GM19395 (cell line): ENCODE measurements around the gene PBX2.
"Not testable (repeated sequence)": the region's sequence is repeated elsewhere in the genome, so short reads cannot be mapped to it uniquely, and the experiment has no call there.

ENCODE experiments used
- ATAC-seq: cut with Tn5 transposase; IDR thresholded peaks from one replicate; pipeline ENCODE4 v1.9.1; 2021; ENCODE audit warnings: mild to moderate bottlenecking, moderate library complexity; ENCODE audit not compliant: unreplicated experiment

PBX2 gene

DNA sequence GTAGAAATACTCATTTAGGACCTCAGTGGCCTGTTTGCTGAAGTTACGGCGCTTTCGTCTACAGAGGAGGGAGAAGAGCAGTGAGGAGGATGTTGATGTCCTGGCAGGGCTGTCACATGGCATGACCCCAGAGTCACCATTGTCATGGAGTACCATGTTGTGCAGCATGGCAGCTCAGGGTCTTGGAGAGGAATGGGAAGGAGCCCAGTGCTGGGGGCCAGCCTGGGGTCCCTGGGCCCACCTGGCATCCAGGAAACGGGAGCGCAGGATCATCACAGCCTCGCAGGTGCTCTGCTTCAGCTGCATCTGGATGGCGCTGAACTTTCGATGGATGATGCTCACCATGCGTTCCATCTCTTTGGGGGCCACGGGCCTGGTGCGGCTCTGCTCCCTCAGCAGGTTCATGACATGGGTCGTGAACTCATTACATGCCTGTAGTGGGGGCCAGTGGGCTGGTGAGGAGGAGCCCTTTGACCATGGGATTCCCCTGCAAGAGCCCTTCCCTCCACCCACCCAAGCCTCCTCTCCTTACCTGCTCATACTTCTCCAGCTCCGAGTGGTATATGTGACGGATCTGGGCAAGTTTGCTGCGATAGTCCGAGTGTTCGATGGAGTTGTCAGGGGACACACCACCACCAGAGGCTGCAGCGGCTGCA, 2.1 kb downstream of the PBX2 start:
- not testable (repeated sequence) for ATAC-seq

DNA sequence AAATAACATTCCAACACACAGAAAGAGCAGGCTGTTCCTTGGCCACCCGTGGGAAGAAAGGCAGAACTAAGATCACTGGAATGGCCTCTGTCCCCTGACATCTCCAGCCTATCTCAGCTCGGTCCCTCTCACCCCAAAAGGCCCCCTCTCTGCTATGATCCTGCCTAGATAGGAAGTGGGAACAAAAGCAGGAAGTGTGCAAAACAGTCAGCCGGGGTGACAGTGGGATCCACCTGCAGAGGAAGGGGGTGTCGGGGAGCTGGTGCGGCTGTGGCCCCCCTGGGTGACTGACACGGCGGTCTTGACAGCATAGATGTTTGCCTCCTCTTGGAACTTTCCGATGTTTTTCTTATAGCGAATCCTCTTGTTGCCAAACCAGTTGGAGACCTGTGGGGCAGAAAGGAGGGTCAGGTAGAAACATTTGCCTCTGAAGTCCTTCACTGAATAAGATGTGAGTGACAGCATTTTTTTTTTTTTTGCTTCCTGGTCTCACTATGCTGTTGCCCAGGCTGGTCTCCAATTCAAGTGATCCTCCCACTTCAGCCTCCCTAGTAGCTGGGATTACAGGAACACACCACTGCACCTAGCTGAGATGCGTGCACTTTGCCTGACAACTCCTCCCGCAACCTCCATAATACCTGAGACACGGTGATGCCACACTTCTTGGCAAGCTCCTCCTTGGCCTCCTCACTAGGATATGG, 2.8 kb downstream of the PBX2 start:
- ATAC-seq: no peak

DNA sequence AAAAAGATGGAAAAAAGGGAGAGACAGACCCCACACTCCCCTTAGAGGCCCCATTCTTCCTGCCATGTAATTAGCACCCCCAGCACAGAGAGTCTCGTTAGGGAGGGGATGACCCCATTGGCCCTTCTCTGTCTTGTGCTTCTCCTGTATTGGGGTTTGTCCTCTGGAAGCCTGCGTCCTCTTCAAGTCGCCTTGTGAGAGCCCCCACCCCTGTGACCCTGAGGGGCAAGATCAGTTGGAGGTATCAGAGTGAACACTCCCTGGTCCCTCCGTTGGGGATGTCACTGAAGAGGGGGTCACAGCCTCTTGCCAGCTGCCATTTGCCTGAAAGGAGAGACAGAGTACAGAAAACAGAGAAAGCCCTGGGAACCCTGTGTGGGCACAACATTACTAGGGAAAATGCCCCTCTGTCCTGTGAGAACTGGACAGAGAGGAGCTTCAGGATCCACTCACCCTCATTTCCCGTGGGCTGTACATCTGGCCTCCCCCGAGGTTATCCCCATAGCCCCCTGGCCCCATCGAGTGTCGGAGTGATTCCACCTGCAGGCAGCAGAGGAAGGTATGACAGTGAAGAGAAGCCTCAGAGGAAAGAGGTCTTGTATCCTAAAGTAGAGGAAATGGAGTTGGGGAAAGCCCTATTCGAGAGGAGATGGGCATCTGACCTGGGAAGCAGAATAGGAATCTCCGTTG, 3.7 kb downstream of the PBX2 start:
- not testable (repeated sequence) for ATAC-seq

DNA sequence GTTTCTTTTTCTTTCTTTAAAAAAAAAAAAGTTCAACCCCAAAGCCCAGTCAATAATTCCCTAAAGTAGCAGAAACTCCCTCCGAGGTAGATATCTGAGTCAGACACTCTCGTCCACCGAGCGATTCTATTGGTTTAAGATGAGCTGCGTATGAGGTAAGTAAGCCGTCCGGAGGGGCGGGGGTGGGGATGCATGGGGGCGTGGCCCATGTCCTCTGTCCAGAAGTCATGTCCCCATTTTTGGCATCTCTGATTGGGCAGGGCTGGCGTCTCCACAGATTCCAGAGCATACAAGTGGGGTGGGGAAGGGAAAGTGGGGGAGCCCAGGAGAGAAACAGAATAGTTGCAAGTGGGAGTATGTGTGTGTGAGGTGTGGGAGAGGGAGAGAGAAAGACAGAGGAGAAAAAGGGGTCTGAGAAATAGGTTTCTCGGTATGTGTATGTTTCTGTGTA, 4.3 kb downstream of the PBX2 start:
- not testable (repeated sequence) for ATAC-seq

DNA sequence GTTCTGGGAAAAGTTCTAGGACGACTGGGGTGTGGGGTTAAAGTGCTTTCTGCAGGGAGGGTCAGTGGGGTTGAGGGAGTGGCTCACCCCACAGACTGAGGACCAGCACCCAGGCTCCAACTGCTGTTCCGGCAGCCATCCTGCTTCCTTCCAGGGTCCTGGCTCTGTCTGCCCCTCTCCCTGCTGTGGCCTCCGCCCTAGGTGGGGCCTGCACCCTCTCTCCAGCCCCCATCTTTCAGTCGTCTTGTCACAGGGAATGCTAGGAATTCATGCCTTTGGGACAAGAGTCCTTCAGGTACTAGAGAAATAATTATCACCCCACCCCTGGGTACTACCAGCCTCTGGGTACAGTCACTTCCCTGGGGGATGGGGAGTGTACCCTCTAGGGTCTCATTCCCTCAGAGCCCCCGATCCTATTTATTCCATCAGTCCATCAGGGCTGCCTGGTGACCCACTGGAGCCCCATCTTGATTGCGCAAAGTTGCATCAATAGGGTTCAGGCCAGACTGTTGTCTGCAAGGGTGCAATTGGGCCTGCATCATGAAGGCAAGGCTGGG, 5.8 kb downstream of the PBX2 start, which contains the start of gene AGER:
AGER (minus strand) TSS at position 170 of the 557 bp plus-strand sequence; CDS start at position 139, 31 bp downstream.
- no peak for ATAC-seq

DNA sequence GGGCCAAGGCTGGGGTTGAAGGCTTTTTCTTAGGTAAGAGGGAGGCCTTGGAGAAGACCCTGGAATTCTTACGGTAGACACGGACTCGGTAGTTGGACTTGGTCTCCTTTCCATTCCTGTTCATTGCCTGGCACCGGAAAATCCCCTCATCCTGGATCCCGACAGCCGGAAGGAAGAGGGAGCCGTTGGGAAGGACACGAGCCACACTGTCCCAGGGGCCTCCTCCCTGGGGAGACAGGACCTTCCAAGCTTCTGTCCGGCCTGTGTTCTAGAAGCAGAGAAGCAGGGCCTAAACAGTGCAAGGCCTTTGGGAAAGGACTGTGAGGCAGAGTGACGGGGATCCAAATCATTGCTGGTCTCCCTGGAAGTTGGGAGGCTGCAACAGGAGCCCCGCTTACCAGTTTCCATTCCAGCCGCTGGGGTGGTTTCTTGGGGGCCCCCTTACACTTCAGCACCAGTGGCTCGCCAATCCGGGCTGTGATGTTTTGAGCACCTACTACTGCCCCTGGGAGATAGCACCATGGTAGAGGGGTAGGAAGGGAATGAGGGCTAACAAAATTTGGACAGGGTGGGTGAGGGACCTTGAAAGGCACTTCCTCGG, 6.4 kb downstream of the PBX2 start:
- no peak for ATAC-seq

DNA sequence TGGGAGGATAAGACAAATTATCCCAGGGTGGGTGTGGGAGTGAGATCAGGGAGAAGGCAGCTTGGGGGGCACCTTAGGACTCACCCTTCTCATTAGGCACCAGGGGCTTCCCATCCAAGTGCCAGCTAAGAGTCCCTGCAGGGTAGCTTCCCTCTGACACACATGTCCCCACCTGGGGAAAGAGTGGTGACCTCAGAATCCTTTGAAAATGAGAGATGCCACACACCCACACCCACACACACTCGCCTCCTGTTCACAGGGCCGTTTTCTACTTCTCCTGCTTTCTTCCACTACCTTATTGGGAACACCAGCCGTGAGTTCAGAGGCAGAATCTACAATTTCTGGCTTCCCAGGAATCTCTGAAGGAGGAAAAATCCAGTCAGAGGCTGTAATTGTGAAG, 7.0 kb downstream of the PBX2 start:
- ATAC-seq: no peak

DNA sequence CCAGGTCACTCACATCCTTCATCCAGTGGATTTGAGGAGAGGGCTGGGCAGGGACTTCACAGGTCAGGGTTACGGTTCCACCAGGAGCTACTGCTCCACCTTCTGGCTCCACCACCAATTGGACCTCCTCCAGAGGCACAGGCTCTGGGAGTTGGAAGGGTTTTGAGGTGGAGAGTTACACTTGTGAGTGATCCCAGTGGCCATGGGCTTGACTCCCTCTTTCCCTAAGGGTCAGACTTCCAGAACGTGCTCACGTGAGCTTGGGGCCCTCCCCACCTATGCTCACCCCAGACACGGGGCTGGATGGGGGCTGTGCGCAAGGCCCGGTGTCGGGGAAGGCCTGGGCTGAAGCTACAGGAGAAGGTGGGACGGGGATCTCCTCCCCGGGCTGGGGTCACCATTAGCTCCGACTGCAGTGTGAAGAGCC, 7.4 kb downstream of the PBX2 start:
- ATAC-seq: no peak

DNA sequence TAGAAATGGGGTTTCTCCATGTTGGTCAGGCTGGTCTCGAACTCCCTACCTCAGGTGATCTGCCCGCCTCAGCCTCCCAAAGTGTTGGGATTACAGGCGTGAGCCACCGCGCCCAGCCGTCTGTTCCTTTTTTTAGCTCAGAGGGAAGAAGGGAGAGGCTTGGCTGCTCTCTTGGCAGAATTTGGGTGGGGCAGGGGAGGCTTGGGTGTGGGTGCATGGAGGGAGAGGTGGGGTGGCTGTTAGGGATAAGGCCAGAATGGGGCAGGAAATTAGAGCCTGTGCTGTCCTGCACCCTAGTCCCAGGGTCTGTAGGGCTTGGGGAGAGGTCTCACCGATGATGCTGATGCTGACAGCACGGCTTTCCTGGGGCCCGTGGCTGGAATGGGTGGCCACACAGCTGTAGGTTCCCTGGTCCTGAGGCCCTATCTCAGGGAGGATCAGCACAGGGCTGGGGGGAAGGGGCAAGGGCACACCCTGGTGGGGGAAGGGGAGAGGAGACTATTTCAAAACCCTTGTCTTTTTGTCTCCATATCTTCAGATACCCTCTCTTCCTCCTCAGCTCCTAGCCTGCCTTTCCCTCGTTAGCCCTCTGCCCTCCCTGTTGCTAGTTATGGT, 8.0 kb downstream of the PBX2 start:
- ATAC-seq: no peak

DNA sequence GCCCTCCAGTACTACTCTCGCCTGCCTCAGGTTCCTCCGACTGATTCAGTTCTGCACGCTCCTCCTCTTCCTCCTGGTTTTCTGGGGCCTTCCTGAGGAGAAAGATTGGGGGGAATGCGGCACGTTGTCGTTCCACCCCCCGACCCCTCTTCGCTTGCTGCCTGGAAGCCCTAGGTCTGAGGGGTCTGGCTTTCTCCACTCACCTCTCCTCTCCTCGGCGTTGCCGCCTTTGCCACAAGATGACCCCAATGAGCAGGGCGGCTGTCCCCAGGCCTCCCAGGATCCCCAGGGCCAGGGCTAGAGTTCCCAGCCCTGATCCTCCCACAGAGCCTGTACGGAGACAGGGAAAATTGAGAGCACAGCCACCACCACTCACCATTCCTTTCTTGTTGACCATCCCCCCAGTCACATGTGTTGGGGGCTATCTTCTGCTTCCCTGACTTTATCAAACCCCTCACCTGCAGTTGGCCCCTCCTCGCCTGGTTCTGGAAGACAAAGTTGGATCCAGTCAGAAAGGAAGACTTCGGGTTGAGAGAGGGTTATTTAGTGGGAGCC, 8.8 kb downstream of the PBX2 start:
- no peak for ATAC-seq

DNA sequence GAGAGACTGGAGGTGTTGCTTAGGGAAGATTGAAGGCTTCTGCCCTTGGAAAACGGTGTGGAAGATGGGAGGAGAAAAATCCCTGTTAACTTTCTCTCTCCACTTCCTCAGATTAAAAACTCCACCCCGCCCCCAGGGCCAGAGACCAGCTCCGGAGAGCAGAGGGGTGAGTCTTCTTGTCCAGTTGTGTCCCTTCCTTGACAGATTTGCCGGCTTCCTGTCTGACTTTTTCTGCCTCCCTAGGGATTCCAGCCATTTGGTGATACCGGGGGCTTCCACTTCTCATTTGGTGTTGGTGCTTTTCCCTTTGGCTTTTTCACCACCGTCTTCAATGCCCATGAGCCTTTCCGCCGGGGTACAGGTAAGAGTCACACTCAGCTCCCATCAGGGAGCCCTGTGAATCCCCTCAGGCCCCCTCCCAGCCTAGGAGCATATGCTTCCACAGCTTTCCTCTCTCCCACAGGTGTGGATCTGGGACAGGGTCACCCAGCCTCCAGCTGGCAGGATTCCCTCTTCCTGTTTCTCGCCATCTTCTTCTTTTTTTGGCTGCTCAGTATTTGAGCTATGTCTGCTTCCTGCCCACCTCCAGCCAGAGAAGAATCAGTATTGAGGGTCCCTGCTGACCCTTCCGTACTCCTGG, 10.1 kb downstream of the PBX2 start:
- ATAC-seq: no peak

DNA sequence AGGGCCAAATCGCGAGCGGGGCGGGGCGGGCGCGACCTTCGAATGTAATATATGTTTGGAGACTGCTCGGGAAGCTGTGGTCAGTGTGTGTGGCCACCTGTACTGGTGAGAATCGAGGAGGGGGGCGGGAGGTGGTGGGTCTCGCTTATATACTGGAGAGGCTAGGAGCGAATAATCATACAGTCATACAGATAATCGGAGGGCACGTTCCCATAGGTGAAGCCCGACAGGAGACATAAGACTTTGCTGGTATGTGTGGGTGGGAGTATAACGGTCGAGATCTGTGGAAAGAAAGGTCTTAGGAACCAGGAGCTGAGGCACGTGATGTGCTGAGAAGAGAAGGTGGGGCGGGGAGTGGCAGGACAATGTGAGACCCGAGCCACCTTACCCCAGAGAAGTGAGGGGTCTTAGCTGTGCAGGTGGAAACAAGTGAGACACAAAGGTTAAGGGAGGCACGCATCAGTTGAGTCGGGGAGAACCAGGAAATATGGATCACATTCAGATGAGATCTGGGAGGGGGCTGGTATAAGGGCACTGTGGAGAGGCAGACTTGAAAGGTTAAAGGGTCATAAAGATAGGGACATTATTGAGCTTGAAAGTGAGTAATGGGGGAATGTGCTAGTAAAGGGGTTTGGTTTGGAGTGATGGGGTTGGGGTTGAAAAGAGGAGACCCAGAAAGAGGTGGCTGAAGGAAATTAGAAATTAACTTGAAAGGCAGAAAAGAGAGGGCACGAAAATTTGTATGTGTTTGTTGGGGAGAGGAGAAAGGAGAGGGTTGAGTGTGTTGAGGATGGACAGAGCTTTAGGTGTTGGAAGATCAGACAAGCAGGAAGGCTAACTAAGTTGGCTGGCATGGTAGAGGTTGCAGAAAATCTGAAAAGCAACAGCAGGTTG, 11.2 kb downstream of the PBX2 start:
- ATAC-seq: peak; percentile 0

DNA sequence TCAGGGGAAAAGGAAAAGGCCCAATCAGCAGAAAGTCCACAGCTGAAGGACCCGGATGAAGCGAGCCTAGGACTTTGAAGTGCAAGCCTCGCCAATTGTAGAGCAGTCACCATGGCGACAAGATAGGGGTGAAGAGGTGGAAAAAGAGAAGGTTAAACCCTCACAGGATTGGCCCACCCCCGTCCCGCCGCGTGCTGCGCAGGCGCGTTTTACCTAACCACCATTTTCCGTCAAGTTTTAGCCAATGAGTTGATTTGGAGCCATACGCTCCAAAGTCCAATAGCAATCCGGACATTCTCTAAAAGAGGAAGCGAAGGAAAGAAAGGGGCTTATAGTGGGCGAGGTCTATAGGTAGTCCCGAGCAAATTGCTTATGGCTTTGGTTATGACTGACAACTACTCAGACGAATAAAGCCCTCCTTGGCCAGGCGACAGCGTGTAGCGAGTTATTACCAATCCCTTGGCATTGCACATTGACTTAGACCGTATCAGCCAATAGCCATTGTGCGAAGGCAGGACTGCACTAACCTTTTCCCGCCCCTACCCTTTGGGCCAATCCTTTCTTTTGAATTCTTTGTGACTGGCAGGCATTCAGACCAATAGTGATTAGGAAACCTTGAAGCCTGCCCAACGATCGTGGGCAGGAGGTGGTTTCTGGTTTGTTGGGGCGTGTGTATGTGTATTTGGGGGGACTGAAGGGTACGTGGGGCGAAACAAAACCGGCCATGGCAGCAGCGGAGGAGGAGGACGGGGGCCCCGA, 12.0 kb downstream of the PBX2 start, which contains the start of gene RNF5:
RNF5 (plus strand) TSS at position 618 of the 759 bp plus-strand sequence; CDS start at position 725, 107 bp downstream.
- peak; percentile 81 for ATAC-seq

DNA sequence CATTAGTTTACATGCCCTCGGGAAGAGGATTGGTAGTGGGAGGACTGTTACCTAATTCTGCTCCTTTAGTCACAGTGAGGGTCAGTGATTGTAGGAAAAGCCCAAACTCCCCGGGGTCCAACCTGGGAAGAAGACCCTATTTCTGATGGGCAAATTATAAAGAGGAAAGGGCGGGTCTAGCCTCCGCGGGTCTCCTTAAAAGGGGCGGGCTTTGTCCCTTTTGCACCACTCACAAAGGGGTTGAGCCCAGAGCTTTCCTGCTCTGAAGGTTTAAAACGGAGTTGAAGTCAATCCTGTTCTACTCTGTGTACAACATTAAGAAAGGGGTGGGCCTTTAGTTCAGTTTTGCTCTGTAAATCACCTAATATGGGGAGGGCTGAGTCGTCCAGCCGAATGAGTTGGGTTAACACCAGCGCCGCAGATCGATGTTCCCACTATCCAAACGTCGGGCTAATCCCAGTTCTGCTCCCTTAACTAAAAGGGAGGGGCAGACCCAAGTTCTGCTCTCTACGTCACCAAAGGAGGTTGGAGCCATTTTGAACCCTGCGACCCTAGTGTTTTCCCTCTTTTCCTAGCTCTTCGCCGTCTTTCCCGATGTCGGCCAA, 12.7 kb downstream of the PBX2 start:
- ATAC-seq: peak; percentile 2

DNA sequence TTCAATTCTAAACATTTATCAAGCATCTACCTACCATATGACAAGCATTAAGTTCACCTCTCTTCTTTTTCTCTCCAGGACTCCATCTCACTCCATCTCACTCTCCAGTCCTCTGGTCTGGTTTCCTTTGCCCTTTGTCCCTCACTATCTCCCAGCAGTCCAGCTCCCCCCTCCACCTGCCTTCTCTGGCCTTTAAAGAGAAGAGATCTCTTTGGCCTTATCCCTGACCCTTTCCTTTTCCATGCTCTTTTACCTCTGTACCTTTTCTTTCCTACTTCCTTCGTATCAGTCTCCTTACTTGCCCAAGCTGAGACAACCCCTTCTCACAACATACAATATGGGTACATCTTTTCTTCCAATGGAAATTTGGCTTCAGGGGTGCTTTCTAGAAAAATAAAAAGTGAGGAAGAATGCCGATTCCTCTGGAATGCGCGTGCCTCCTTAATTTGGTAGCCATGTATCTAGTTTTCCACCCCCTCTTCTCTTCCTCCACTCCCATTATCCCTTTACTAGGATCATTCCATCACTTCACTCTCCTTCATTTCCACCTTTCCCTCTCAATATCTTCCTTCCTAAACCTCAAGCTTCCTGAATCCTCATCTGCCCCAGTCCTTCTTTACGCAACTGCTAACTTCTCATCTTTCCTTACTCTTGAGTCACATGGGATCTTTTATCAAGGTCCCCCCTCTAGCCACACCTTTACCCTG, 13.4 kb downstream of the PBX2 start:
- no peak for ATAC-seq

DNA sequence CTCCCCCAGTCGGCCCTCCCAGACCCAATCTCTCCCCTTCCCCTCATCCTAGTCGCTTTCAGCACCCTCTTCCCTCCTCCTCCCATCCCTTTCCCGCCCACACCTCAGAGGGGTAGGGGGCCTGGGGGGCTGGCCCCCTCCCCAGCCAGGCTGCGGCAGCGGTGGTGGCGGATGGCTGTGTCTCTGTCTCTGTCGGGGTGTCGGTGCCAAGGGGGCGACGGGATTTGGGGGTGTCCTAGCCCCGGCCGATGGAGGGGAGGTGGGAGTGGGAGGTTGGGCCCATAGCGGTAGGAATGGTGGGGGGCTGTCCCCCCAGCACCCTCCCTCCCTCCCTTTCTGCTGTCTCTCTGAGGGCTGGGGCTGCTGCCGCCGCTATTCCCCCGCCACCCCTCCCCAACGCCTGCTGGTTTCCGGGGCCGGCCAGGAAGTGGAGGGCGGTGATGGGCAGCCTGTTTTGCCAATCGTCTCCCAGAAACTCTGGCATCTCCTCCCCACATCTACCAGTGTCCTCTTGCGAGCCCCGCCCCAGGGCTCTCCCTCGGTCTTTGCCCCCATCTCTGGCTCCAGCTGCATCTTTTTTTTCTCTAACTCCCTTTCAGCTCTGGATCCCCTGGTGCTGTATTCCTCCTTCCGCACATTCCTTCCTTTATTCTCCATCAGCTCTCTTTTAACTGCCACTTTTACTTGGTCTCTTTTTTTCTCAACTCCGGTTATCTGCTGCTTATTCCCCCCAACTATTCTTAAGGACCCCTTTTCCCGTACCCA, 14.1 kb downstream of the PBX2 start, which contains the start of gene AGPAT1:
AGPAT1 (minus strand) TSS at position 374 of the 765 bp plus-strand sequence. CDS start 4,588 bp downstream, outside the sequence.
- peak; percentile 40 for ATAC-seq
